Mucosa of rectum (tissue), 2 donors: ENCODE results near the gene NADSYN1.
A peak's percentile ranks its signal among the peaks of the same experiment; 100 is the strongest.

Source experiments
- H3K27ac ChIP-seq, 2 donors: one replicate each; pipeline ENCODE4 v1.7.0; 2013; ENCODE audit warnings: inconsistent platforms in 2 of 2, low read depth in 2 of 2, low read length in 2 of 2
- H3K27me3 ChIP-seq, 2 donors: one replicate each; pipeline ENCODE4 v1.7.0; 2013; ENCODE audit warnings: low read length in 2 of 2; ENCODE audit not compliant: control insufficient read depth in 2 of 2, insufficient read depth in 2 of 2
- H3K36me3 ChIP-seq, 2 donors: one replicate each; pipeline ENCODE4 v1.7.0; 2013; ENCODE audit warnings: low read length in 2 of 2; ENCODE audit not compliant: control insufficient read depth in 2 of 2, insufficient read depth in 2 of 2
- H3K4me1 ChIP-seq, 2 donors: one replicate each; pipeline ENCODE4 v1.7.0; 2013; ENCODE audit warnings: low read length in 2 of 2, mild to moderate bottlenecking in 1 of 2; ENCODE audit not compliant: control insufficient read depth in 2 of 2, insufficient read depth in 2 of 2
- H3K4me3 ChIP-seq, 2 donors: one replicate each; pipeline ENCODE4 v1.7.0; 2013; ENCODE audit warnings: low read length in 2 of 2
- H3K9ac ChIP-seq, 2 donors: one replicate each; pipeline ENCODE4 v1.7.0; 2013; ENCODE audit warnings: low read length in 2 of 2, low read depth in 1 of 2, mild to moderate bottlenecking in 1 of 2
- H3K9me3 ChIP-seq, 2 donors: one replicate each; pipeline ENCODE4 v1.7.0; 2013; ENCODE audit warnings: low read length in 2 of 2; ENCODE audit not compliant: control insufficient read depth in 2 of 2
- donor health status: healthy.
- donor health status: Normal muscosa, but diverticular disease.

NADSYN1 gene

DNA sequence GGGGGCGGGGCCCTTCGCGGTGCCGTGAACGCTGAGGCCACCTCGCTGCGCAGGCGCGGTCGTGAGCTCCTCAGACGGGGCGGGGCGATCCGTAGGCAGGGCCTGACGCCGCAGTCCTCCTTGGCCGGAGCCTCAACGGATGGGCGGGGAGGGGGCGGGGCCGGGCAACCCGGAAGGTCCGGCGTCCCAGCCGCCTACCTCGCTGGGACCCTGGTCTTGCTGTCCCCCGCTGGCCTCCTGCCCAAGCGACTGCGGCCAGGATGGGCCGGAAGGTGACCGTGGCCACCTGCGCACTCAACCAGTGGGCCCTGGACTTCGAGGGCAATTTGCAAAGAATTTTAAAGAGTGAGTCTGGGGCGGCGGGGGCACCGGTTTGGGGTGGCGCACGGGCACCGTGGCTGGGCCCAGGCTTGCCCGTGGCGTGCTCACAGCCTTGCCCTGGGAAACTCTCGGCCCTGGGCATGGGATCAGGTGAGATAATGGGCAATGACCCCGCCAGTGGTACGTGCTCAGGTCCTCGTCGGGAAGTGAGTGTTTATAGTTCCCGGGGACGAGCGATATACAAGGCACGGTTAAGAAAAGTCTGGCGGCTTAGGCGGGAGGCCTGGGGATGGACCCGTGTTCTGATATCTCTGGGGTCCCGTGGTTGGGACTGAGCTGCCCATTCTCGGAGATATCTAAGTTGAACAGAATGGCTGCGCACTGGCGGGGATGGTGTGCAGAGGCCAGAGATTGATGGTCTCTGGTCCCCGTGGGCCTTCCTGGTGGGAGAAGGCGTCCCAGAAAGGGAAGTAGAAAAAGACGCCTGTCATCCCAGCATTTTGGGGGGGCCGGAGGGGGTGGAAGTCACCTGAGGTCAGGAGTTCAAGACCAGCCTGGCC lies at the start of gene NADSYN1:
NADSYN1 (plus strand) TSS at position 167 of the 881 bp plus-strand sequence; CDS start at position 261, 94 bp downstream.
- peak within 1 kb of the TSS; percentile 86 to 89 for H3K27ac ChIP-seq
- no peaks in the 10 kb centered on the region for H3K27me3 ChIP-seq
- H3K9ac ChIP-seq, result peak within 1 kb of the TSS; percentile 87 to 90
- H3K36me3 ChIP-seq, result peaks cover 30% of the 10 kb centered on the region in 2 donors
- peaks cover 16 to 26% of the 10 kb centered on the region in 2 donors for H3K4me1 ChIP-seq
- no peaks in the 10 kb centered on the region for H3K9me3 ChIP-seq
- peak within 1 kb of the TSS; percentile 79 to 97 for H3K4me3 ChIP-seq

- Histone ChIP-seq H3K36me3 (no peaks in the 10 kb centered on the region), H3K9me3 (no peaks in the 10 kb centered on the region), H3K9ac (no peak overlapping the region)
These were observed 48.8 kb upstream of the NADSYN1 start for GRCh38 chr11:71404209-71404608.

GRCh38 chr11:71406681-71407080 lies 46.3 kb upstream of the NADSYN1 start:
- no peak overlapping the region for H3K4me3 ChIP-seq

More at GRCh38 chr11:71404209-71404608, 48.8 kb upstream of the NADSYN1 start:
- Histone ChIP-seq H3K27me3 (no peaks in the 10 kb centered on the region), H3K4me1 (peaks cover 0 to 2% of the 10 kb centered on the region in 2 donors), H3K27ac (no peak overlapping the region), H3K4me3 (no peak overlapping the region)

DNA sequence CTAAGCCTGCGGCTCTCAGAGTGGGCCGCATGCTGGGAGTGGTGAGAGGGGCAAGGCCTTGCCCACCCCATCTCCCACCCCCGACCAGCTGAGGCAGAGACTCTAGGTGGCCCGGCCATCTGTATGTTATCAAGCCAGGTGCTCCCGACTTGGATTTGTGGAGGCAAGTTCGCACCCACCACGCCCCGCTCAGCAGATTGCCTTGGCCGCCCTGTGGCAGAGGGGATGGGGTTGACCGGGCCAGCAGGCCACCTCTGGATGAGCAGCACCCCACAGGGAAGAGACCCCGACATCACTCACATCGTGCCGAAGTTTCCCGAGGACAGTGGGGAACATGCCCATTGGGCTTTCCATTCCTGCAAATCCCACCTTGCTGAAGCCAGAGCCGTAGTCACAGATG lies 45.6 kb upstream of the NADSYN1 start:
- Histone ChIP-seq H3K4me1 (no peaks in the 10 kb centered on the region), H3K4me3 (no peak overlapping the region), H3K27ac (no peak overlapping the region), H3K9ac (no peak overlapping the region), H3K36me3 (no peaks in the 10 kb centered on the region), H3K27me3 (no peaks in the 10 kb centered on the region), H3K9me3 (no peaks in the 10 kb centered on the region)

More at GRCh38 chr11:71406681-71407080, 46.3 kb upstream of the NADSYN1 start:
- H3K27ac ChIP-seq, result no peak overlapping the region
- no peaks in the 10 kb centered on the region for H3K27me3 ChIP-seq
- H3K36me3 ChIP-seq, result no peaks in the 10 kb centered on the region
- H3K4me1 ChIP-seq, result peaks cover 0 to 2% of the 10 kb centered on the region in 2 donors
- no peaks in the 10 kb centered on the region for H3K9me3 ChIP-seq
- no peak overlapping the region for H3K9ac ChIP-seq

DNA sequence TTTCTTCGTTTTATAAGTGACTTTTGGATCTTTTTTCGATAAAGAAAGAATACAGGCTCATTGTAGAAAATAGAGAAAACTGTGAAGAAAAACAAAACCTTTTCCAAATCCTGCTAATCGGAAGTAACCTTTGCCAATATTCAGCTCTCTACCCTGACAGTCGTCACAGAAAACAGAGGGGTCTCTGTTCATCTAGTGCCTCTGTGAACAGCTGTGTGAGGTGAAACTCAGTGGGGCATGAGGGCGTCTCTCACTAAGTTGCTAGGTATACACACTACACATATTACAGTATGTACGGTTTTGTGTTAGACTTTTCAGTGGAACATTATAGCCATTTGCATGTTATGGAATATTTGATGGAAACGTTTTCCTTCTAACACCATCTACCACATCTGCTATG lies 44.2 kb upstream of the NADSYN1 start:
- no peak overlapping the region for H3K4me3 ChIP-seq

DNA sequence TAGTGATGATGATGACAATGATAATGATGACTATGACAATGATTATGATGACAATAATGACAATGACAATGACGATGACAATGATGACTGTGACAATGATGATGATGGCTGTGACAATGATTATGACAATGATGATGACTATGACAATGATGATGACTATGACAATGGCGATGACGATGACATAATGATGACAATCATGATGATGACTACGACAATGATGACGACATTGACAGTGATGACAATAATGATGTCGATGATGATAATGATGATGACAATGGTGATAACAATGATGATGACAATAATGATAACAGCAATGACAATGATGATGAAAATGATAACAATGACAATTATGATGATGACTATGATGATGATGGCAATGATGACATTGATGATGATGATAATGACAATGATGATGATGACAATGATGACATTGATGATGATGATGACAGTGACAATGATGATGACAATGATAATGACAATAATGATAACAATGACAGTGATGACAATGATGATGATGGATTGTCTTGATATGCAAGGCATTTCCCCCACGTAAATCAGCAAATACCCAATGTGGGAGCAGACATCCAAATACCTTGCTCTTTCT lies 42.5 kb upstream of the NADSYN1 start:
- Histone ChIP-seq H3K4me1 (no peaks in the 10 kb centered on the region), H3K9ac (no peak overlapping the region), H3K9me3 (no peaks in the 10 kb centered on the region), H3K36me3 (no peaks in the 10 kb centered on the region), H3K4me3 (no peak overlapping the region), H3K27ac (no peak overlapping the region), H3K27me3 (no peaks in the 10 kb centered on the region)

More for the DNA sequence above, 44.2 kb upstream of the NADSYN1 start:
- Histone ChIP-seq H3K9ac (no peak overlapping the region), H3K36me3 (no peaks in the 10 kb centered on the region), H3K27me3 (no peaks in the 10 kb centered on the region), H3K4me1 (no peaks in the 10 kb centered on the region), H3K9me3 (no peaks in the 10 kb centered on the region), H3K27ac (no peak overlapping the region)

DNA sequence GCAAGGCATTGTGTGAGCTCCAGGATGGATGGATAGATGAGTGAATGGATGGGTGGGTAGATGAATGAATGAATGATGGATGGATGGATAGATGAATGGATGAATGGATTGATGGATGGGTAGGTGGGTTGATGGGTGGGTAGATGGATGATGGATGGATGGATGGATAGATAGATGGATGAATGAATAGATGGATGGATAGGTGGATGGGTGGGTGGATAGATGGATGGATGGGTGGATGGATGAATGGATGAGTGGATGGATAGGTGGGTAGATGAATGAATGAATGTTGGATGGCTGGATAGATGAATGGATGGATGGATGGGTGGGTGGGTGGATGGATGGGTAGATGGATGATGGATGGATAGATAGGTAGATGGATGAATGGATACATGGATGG lies 38.4 kb upstream of the NADSYN1 start:
- peaks cover 0 to 2% of the 10 kb centered on the region in 2 donors for H3K27me3 ChIP-seq
- no peaks in the 10 kb centered on the region for H3K36me3 ChIP-seq
- no peak overlapping the region for H3K27ac ChIP-seq
- no peaks in the 10 kb centered on the region for H3K9me3 ChIP-seq
- H3K4me3 ChIP-seq, result no peak overlapping the region
- H3K4me1 ChIP-seq, result no peaks in the 10 kb centered on the region
- no peak overlapping the region for H3K9ac ChIP-seq

GRCh38 chr11:71418643-71419042 lies 34.4 kb upstream of the NADSYN1 start:
- no peak overlapping the region for H3K9ac ChIP-seq
- H3K4me3 ChIP-seq, result no peak overlapping the region
- no peak overlapping the region for H3K27ac ChIP-seq
- H3K27me3 ChIP-seq, result peaks cover 0 to 2% of the 10 kb centered on the region in 2 donors
- H3K9me3 ChIP-seq, result no peaks in the 10 kb centered on the region
- H3K36me3 ChIP-seq, result no peaks in the 10 kb centered on the region
- H3K4me1 ChIP-seq, result no peaks in the 10 kb centered on the region

GRCh38 chr11:71420455-71421241 lies 32.4 kb upstream of the NADSYN1 start:
- Histone ChIP-seq H3K4me1 (no peaks in the 10 kb centered on the region), H3K36me3 (no peaks in the 10 kb centered on the region), H3K9me3 (no peaks in the 10 kb centered on the region), H3K4me3 (no peak overlapping the region), H3K9ac (no peak overlapping the region), H3K27me3 (peaks cover 0 to 2% of the 10 kb centered on the region in 2 donors), H3K27ac (no peak overlapping the region)
